B cell (primary cell): ENCODE measurements around the gene CD40. TPM values are rescaled to one million over a fixed set of nuclear protein-coding genes. Genes with fewer than 3 reads are reported as not detected.
A peak's percentile ranks its signal among the peaks of the same experiment; 100 is the strongest.

ENCODE experiments used
- ATAC-seq: fragments of 200-7000 bp; cut with Tn5 transposase; one replicate; pipeline ENCODE4 v1.10.0; 2021; ENCODE audit warnings: low read depth, mild to moderate bottlenecking, moderate number of reproducible peaks, moderate library complexity
- CTCF ChIA-PET: fragments of 350-600 bp; sonication (Branson Sonifier 250); formaldehyde crosslinking; loops from one replicate; lab custom pipeline; 2021; ENCODE audit warnings: antibody characterized with exemption, inconsistent platforms; lab: Charles Lee
- POLR2A ChIA-PET: fragments of 350-600 bp; sonication (Branson Sonifier 250); formaldehyde crosslinking; loops from one replicate; lab custom pipeline; 2021; ENCODE audit warnings: antibody characterized with exemption; lab: Charles Lee
- DNase-seq: peaks from one replicate; pipeline ENCODE4 v3.0.0; 2013
- H2AFZ ChIP-seq: 2 replicates; pipeline ENCODE4 v1.6.1; 2012; ENCODE audit warnings: mild to moderate bottlenecking, low read depth, low read length; ENCODE audit not compliant: insufficient read depth, poor library complexity, severe bottlenecking
- H3K27ac ChIP-seq, 2 donors: 1 replicate in 1 of 2; 2 replicates in 1 of 2; pipeline ENCODE4 v1.5.1; 2012 to 2013; ENCODE audit warnings: low read length in 2 of 2, mild to moderate bottlenecking in 2 of 2, moderate library complexity in 1 of 2
- H3K27me3 ChIP-seq, 4 experiments: fragments of 200-600 bp in 1 of 4; sonication (generic) in 1 of 4; replicated peaks in 1 of 4; 1 replicate in 2 of 4; 2 replicates in 2 of 4; pipeline versions ENCODE4 v1.6.1 to v1.7.0; 2013 to 2016; ENCODE audit warnings: low read length in 3 of 4, mild to moderate bottlenecking in 2 of 4, mixed read lengths in 1 of 4, moderate library complexity in 1 of 4; ENCODE audit not compliant: insufficient read depth in 4 of 4, control insufficient read depth in 3 of 4; ENCODE audit errors: control extremely low read depth in 1 of 4
- H3K36me3 ChIP-seq, 2 experiments: replicated peaks in 1 of 2; 1 replicate in 1 of 2; 2 replicates in 1 of 2; pipeline versions ENCODE4 v1.6.1 to v1.7.1; 2013; ENCODE audit warnings: low read length in 1 of 2; ENCODE audit not compliant: insufficient read depth in 2 of 2, control insufficient read depth in 1 of 2; ENCODE audit errors: control extremely low read depth in 1 of 2, extremely low read depth in 1 of 2
- H3K4me1 ChIP-seq, 2 donors: fragments of 200-600 bp in 1 of 2; sonication (generic) in 1 of 2; 1 replicate in 1 of 2; 2 replicates in 1 of 2; pipeline versions ENCODE4 v1.5.1 to v1.6.1; 2013 to 2017; ENCODE audit warnings: low read length in 2 of 2; ENCODE audit not compliant: control insufficient read depth in 2 of 2, insufficient read depth in 2 of 2
- H3K4me2 ChIP-seq: replicated peaks from 2 replicates; pipeline ENCODE3; 2012; ENCODE audit warnings: mild to moderate bottlenecking, low read depth, low read length; ENCODE audit not compliant: poor library complexity, severe bottlenecking
- H3K4me3 ChIP-seq, 5 experiments: fragments of 200-600 bp in 1 of 5; sonication (generic) in 1 of 5; 1 replicate in 3 of 5; 2 replicates in 2 of 5; pipeline versions ENCODE4 v1.5.1 to v1.7.0; 2011 to 2016; ENCODE audit warnings: low read length in 4 of 5, mild to moderate bottlenecking in 4 of 5, low read depth in 2 of 5, control low read depth in 1 of 5, moderate library complexity in 1 of 5; ENCODE audit not compliant: insufficient read depth in 1 of 5; ENCODE audit errors: control extremely low read depth in 1 of 5, extremely low read depth in 1 of 5
- H3K79me2 ChIP-seq: fragments of 200-600 bp; sonication (generic); one replicate; pipeline ENCODE4 v1.6.0; 2016; ENCODE audit warnings: low read length; ENCODE audit not compliant: control insufficient read depth, insufficient read depth
- H3K9ac ChIP-seq: fragments of 200-600 bp; sonication (generic); 2 replicates; pipeline ENCODE4 v1.6.1; 2017; ENCODE audit warnings: mild to moderate bottlenecking, low read length, moderate library complexity
- H3K9me3 ChIP-seq, 3 donors: one replicate each; pipeline versions ENCODE4 v1.6.1 to v1.7.1; 2013; ENCODE audit warnings: low read length in 2 of 3; ENCODE audit not compliant: control insufficient read depth in 2 of 3, insufficient read depth in 1 of 3; ENCODE audit errors: control extremely low read depth in 1 of 3
- H4K20me1 ChIP-seq: 2 replicates; pipeline ENCODE4 v1.6.0; 2012; ENCODE audit warnings: mild to moderate bottlenecking, low read length; ENCODE audit not compliant: insufficient read depth, control insufficient read depth, poor library complexity, severe bottlenecking
- H3K27ac Mint-ChIP-seq: one replicate; pipeline ENCODE4 v1.8.0; 2021; ENCODE audit warnings: mixed read lengths
- H3K27me3 Mint-ChIP-seq: one replicate; pipeline ENCODE4 v1.8.0; 2021; ENCODE audit warnings: mixed read lengths
- H3K4me1 Mint-ChIP-seq: one replicate; pipeline ENCODE4 v1.8.0; 2021; ENCODE audit warnings: mixed read lengths
- H3K4me3 Mint-ChIP-seq: one replicate; pipeline ENCODE4 v1.8.0; 2021; ENCODE audit warnings: mixed read lengths
- H3K9me3 Mint-ChIP-seq: one replicate; pipeline ENCODE4 v1.8.0; 2022; ENCODE audit warnings: mixed read lengths; ENCODE audit not compliant: insufficient read depth
- EZH2 ChIP-seq: IDR thresholded peaks from 2 replicates; pipeline ENCODE4 v1.6.1; 2012; ENCODE audit warnings: borderline replicate concordance, low read depth, mild to moderate bottlenecking, moderate library complexity, low read length; ENCODE audit not compliant: insufficient read depth, poor library complexity, severe bottlenecking
- WGBS: methylation state at CpG from one replicate; pipeline ENCODE4 v1.1.5; 2013; ENCODE audit warnings: missing lambda C conversion rate; ENCODE audit not compliant: insufficient coverage; 5-methylcytosine and 5-hydroxymethylcytosine counted together
- intact Hi-C: fragments of 100-400 bp; cut with micrococcal nuclease; formaldehyde crosslinking; loops from one replicate; pipeline ENCODE4 v1.10.0; 2022
- polyA plus RNA-seq: library from polyadenylated mRNA; depleted of rRNA; stranded (reverse); fragments of >200 nt; gene quantifications from 2 replicates; pipeline ENCODE4 v1.2.3, GENCODE V29; 2012
- total RNA-seq, 2 donors: library from RNA; stranded (reverse); fragments of 120-200 nt in 1 of 2; gene quantifications; 1 replicate in 1 of 2; 2 replicates in 1 of 2; pipeline versions ENCODE4 v1.2.3 to v1.2.4, GENCODE V29; 2013 to 2022
- TF ChIP-seq, protein P1 (sequence below): fragments of 200-600 bp; IDR thresholded peaks from one replicate; pipeline ENCODE4 v1.8.0; 2022; ENCODE audit warnings: antibody characterized with exemption, mild to moderate bottlenecking

CD40 gene
- total and polyA plus RNA-seq, 2 donors (not counting 1 experiment from before 2014, with no cell fraction given), result 210 to 215 TPM

DNA sequence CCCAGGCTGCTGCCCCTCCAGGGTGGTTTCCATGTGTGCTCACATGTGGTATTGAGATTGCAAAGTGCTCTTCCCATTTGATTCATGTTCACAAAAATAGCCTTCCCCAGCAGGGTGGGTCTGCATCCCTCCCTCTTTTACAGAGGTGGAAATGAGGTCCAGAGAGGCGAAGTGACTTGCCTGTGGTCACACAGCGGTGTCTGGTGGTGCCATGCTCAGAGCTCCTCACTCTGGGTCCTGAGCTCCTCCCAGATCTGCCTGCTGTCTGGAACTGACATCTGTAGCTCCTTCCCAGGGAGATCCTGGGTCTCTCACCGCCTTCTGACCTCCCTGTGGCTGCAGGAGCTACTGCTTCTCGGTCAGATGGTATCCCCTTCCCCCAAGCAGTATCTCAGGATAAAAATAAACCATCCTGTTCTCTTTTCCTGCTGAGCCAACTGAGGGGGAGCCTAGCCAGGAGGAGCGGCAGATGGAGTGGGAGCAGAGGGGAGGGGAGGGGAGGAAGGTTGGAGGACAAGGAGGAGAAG is 11.9 kb downstream of the CD40 start:
- intact Hi-C loops, result loop anchor here (5.0 kb wide), 1 partner anchor 217 kb away; no protein-coding TSS in a partner anchor
- ChIA-PET POLR2A (interaction anchor here (0.6 to 1.4 kb wide), 5 partner anchors 9 to 144 kb away, joined by 3 to 8 read pairs (median 3); no protein-coding TSS in a partner anchor), CTCF (interaction anchor here (0.6 to 7.8 kb wide), 9 partner anchors 9 to 143 kb away, joined by 3 to 87 read pairs (median 4); no protein-coding TSS in a partner anchor)
- H3K4me3 Mint-ChIP-seq, result no peak overlapping the region
- Histone ChIP-seq H3K27ac (peak overlapping the region in 1 of 2 donors; percentile 58), H3K36me3 (peaks cover 0 to 40% of the 10 kb centered on the region in 2 experiments), H3K9ac (no peak overlapping the region), H3K4me2 (no peak overlapping the region), H3K4me1 (peaks cover 13 to 28% of the 10 kb centered on the region in 2 donors), H3K4me3 (no peak overlapping the region), H3K79me2 (no peaks in the 10 kb centered on the region), H3K9me3 (no peaks in the 10 kb centered on the region), H3K27me3 (no peaks in the 10 kb centered on the region), H4K20me1 (peaks cover 62% of the 10 kb centered on the region), H2AFZ (no peak overlapping the region)
- ATAC-seq (no peak), DNase-seq (peak; percentile 42)
- TF ChIP-seq, protein P1, sequence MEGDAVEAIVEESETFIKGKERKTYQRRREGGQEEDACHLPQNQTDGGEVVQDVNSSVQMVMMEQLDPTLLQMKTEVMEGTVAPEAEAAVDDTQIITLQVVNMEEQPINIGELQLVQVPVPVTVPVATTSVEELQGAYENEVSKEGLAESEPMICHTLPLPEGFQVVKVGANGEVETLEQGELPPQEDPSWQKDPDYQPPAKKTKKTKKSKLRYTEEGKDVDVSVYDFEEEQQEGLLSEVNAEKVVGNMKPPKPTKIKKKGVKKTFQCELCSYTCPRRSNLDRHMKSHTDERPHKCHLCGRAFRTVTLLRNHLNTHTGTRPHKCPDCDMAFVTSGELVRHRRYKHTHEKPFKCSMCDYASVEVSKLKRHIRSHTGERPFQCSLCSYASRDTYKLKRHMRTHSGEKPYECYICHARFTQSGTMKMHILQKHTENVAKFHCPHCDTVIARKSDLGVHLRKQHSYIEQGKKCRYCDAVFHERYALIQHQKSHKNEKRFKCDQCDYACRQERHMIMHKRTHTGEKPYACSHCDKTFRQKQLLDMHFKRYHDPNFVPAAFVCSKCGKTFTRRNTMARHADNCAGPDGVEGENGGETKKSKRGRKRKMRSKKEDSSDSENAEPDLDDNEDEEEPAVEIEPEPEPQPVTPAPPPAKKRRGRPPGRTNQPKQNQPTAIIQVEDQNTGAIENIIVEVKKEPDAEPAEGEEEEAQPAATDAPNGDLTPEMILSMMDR, result no peak
- TF ChIP-seq EZH2, result no peak
- 51% methylated on average over 3 of the region's 5 CpGs for WGBS
- H3K27ac Mint-ChIP-seq, result peak overlapping the region; percentile 56
- peaks cover 46% of the 10 kb centered on the region for H3K4me1 Mint-ChIP-seq
- H3K27me3 Mint-ChIP-seq, result no peaks in the 10 kb centered on the region
- no peaks in the 10 kb centered on the region for H3K9me3 Mint-ChIP-seq

DNA sequence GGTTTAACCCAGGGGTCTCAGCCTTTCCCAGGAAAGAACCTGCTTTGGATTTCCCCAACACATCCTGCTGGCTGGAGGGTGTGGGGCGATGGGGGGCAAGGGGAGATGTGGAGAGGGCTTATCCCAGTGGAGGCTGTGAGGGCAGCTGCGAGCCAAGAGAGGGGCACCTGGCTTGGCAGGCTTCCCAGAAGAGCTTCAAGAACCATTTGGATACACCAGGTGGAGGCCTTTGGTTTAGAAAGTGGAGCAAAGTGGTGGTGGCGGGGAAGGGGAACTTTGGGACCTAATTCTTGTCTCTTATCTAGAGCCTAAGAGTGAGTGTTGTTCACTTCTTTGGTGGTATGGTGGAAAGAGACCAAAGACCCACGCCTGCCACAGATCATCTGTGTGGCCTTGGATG is 12.4 kb downstream of the CD40 start:
- Mint-ChIP-seq H3K27ac (peak overlapping the region; percentile 28), H3K9me3 (no peaks in the 10 kb centered on the region), H3K4me1 (peaks cover 45% of the 10 kb centered on the region), H3K27me3 (no peaks in the 10 kb centered on the region), H3K4me3 (no peak overlapping the region)
- H3K27me3 ChIP-seq, result no peaks in the 10 kb centered on the region
- TF ChIP-seq EZH2, result no peak
- TF ChIP-seq, protein P1, result no peak
- peak overlapping the region in 1 of 2 donors; percentile 58 for H3K27ac ChIP-seq
- CTCF ChIA-PET, result interaction anchor here (1.1 to 7.8 kb wide), 7 partner anchors 8 to 131 kb away, joined by 3 to 87 read pairs (median 5); no protein-coding TSS in a partner anchor
- no peak overlapping the region for H3K4me3 ChIP-seq
- POLR2A ChIA-PET, result interaction anchor here (0.8 to 2.7 kb wide), 5 partner anchors 10 to 44 kb away, joined by 3 to 11 read pairs (median 3); no protein-coding TSS in a partner anchor
- H3K4me1 ChIP-seq, result peaks cover 13 to 28% of the 10 kb centered on the region in 2 donors
- H4K20me1 ChIP-seq, result peaks cover 57% of the 10 kb centered on the region
- H3K9ac ChIP-seq, result no peak overlapping the region
- 62% methylated on average over 3 of the region's 4 CpGs for WGBS
- ATAC-seq (no peak), DNase-seq (peak; percentile 47)
- H3K36me3 ChIP-seq, result peaks cover 0 to 36% of the 10 kb centered on the region in 2 experiments
- H2AFZ ChIP-seq, result no peak overlapping the region
- intact Hi-C loops, result loop anchor here (5.0 kb wide), 1 partner anchor 217 kb away; no protein-coding TSS in a partner anchor
- H3K4me2 ChIP-seq, result no peak overlapping the region
- no peaks in the 10 kb centered on the region for H3K79me2 ChIP-seq
- no peaks in the 10 kb centered on the region for H3K9me3 ChIP-seq
